Heart left ventricle (tissue), 13 donors: ENCODE measurements around the gene EYS.

Experiments used
- POLR2A ChIP-seq, 2 donors: fragments of 450-650 bp; IDR thresholded peaks; one replicate each; pipeline ENCODE4 v1.6.1; 2017; ENCODE audit warnings: antibody characterized with exemption in 2 of 2, mild to moderate bottlenecking in 2 of 2, moderate library complexity in 2 of 2
- TF ChIP-seq, protein P1 (sequence below), 12 donors: fragments of 200-600 bp; sonication (generic) in 4 of 12; IDR thresholded peaks; one replicate each; pipeline versions ENCODE4 v1.5.0 to v1.8.0; 2018 to 2022; ENCODE audit warnings: antibody characterized with exemption in 12 of 12, mild to moderate bottlenecking in 5 of 12
- donor health status: ischemic (EF 13 %, LVEDD 7.1; RV severe dilation, severe dysfunction).
- donor health status: DM: no; HTN: yes; CAD: no.
- donor health status: DM: no; HTN: no; CAD: no.
- donor health status: ischemic (EF 25% LVEDD 6.9; RV normal size, moderate dysfunction).
- donor health status: ischemic (EF 25% LVEDD 5.7; RV mildly dilated, moderate dysfunction).
- donor health status: ischemic (EF 35%, LVEDD 5.7; RV mildly dilated, moderate dysfunction).
- donor health status: nonischemic (EF 11% LVEDD 7.7; RV severe dilation, severe dysfunction).
- donor health status: DM: yes; HTN: yes; CAD: no.
- donor health status: PGD.
- donor health status: ischemic (EF 29% LVEDD 5.4; RV normal size, mild dysfunction).
- donor health status: nonischemic (EF 23%, LVEDD 6.1; RV moderate dilation, normal function).

DNA sequence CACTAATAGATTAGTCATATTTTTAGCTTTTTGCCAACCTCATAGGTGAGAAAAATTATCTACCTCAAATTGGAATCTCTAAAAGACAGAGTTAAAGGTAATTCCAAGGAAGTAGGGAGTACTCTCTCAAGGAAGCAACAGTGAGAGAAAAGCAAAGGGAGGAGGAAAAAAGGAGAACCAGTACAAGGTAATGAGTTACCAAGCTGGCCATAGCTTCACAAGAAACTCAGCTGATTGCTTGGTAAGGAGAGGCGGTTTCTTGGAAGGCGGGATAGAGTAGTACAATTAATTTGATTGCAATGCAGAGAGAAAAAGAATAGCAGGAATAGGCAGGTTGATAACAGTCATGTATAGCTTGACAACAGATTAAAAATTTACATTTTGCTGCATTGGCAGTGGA lies 1933.8 kb downstream of the EYS start:
- TF ChIP-seq, protein P1, sequence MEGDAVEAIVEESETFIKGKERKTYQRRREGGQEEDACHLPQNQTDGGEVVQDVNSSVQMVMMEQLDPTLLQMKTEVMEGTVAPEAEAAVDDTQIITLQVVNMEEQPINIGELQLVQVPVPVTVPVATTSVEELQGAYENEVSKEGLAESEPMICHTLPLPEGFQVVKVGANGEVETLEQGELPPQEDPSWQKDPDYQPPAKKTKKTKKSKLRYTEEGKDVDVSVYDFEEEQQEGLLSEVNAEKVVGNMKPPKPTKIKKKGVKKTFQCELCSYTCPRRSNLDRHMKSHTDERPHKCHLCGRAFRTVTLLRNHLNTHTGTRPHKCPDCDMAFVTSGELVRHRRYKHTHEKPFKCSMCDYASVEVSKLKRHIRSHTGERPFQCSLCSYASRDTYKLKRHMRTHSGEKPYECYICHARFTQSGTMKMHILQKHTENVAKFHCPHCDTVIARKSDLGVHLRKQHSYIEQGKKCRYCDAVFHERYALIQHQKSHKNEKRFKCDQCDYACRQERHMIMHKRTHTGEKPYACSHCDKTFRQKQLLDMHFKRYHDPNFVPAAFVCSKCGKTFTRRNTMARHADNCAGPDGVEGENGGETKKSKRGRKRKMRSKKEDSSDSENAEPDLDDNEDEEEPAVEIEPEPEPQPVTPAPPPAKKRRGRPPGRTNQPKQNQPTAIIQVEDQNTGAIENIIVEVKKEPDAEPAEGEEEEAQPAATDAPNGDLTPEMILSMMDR (IDR thresholded peaks at IDR 0.05), result no peak
- no peak for TF ChIP-seq POLR2A (IDR thresholded peaks at IDR 0.05)
